Effector memory CD4-positive, alpha-beta T cell (primary cell): ENCODE results near the gene ZNF529.

Source experiments
- DNase-seq, 3 donors: peaks; one replicate each; pipeline ENCODE4 v3.0.0-alpha.2; 2020
- H3K27ac ChIP-seq: 2 replicates; pipeline ENCODE4 v1.7.0; 2013; ENCODE audit warnings: mild to moderate bottlenecking, low read length, moderate library complexity; ENCODE audit not compliant: insufficient read depth, poor library complexity, severe bottlenecking
- H3K27me3 ChIP-seq: replicated peaks from 2 replicates; pipeline ENCODE4 v1.7.0; 2013; ENCODE audit warnings: mild to moderate bottlenecking, low read length; ENCODE audit not compliant: insufficient read depth, control insufficient read depth, poor library complexity, severe bottlenecking
- H3K36me3 ChIP-seq: 2 replicates; pipeline ENCODE4 v1.7.0; 2013; ENCODE audit warnings: mild to moderate bottlenecking, low read length, moderate library complexity; ENCODE audit not compliant: control insufficient read depth, insufficient read depth
- H3K4me1 ChIP-seq: 2 replicates; pipeline ENCODE4 v1.7.0; 2013; ENCODE audit warnings: low read length, mild to moderate bottlenecking; ENCODE audit not compliant: control insufficient read depth, insufficient read depth, poor library complexity, severe bottlenecking
- H3K4me3 ChIP-seq: 2 replicates; pipeline ENCODE4 v1.7.0; 2013; ENCODE audit warnings: low read length, low read depth, mild to moderate bottlenecking; ENCODE audit not compliant: insufficient read depth, poor library complexity, severe bottlenecking
- H3K9me3 ChIP-seq: 2 replicates; pipeline ENCODE4 v1.7.0; 2013; ENCODE audit warnings: mild to moderate bottlenecking, low read length, moderate library complexity; ENCODE audit not compliant: control insufficient read depth

ZNF529 gene

DNA sequence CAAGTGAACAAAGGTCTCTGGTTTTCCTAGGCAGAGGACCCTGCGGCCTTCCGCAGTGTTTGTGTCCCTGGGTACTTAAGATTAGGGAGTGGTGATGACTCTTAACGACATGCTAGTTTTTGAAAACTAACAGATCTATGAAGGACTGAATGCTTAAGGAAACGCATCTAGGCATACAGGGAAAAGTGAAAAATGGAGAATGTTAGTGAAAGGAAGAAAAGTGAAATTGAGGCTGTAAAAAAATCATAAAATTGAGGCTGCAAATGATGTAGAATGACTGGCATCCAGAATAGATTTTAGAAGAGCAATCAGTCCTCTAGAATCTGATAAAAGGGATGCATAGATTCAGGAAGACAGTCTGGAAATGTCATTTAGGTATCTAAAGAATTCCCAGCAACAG, 48.5 kb downstream of the ZNF529 start:
- peaks cover 36% of the 10 kb centered on the region for H3K9me3 ChIP-seq
- H3K4me1 ChIP-seq: peaks cover 7% of the 10 kb centered on the region
- no peaks in the 10 kb centered on the region for H3K27me3 ChIP-seq
- H3K4me3 ChIP-seq: no peak overlapping the region
- DNase-seq: no peak
- peaks cover 21% of the 10 kb centered on the region for H3K36me3 ChIP-seq
- H3K27ac ChIP-seq: no peak overlapping the region

GRCh38 chr19:36514012-36514612, 59.0 kb downstream of the ZNF529 start:
- Histone ChIP-seq H3K27ac (no peak overlapping the region), H3K4me1 (no peaks in the 10 kb centered on the region), H3K27me3 (no peaks in the 10 kb centered on the region), H3K9me3 (peaks cover 65% of the 10 kb centered on the region), H3K36me3 (peaks cover 47% of the 10 kb centered on the region), H3K4me3 (no peak overlapping the region)
- no peak for DNase-seq

- peaks cover 25% of the 10 kb centered on the region for H3K9me3 ChIP-seq
Measured at GRCh38 chr19:36508325-36508724, 64.8 kb downstream of the ZNF529 start.

DNA sequence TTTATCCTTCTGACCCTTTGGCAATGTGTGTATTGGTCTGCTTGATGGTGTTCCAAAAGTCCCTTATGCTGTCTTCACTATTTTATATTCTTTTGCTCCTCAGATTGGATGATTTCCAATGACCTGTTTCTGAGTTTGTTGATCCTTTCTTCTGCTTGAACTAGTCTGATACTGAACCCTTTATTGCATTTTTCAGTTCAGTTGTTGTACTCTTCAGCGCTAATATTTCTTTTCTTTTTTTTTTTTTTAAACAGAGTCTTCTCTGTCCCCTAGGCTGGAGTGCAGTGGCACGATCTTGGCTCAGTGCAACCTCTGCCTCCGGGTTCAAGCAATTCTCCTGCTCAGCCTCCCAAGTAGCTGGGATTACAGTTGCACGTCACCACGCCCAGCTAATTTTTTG, 71.1 kb downstream of the ZNF529 start:
- Histone ChIP-seq H3K9me3 (peaks cover 5% of the 10 kb centered on the region), H3K36me3 (no peaks in the 10 kb centered on the region), H3K4me1 (no peaks in the 10 kb centered on the region), H3K27me3 (no peaks in the 10 kb centered on the region), H3K27ac (no peak overlapping the region), H3K4me3 (no peak overlapping the region)
- no peak for DNase-seq

More at GRCh38 chr19:36508325-36508724, 64.8 kb downstream of the ZNF529 start:
- no peak for DNase-seq
- no peaks in the 10 kb centered on the region for H3K36me3 ChIP-seq
- no peak overlapping the region for H3K4me3 ChIP-seq
- H3K27me3 ChIP-seq: no peaks in the 10 kb centered on the region
- H3K4me1 ChIP-seq: no peaks in the 10 kb centered on the region
- no peak overlapping the region for H3K27ac ChIP-seq

GRCh38 chr19:36497001-36497400, 76.1 kb downstream of the ZNF529 start:
- DNase-seq: no peak

More at GRCh38 chr19:36497001-36497400, 76.1 kb downstream of the ZNF529 start:
- Histone ChIP-seq H3K4me1 (no peaks in the 10 kb centered on the region), H3K36me3 (no peaks in the 10 kb centered on the region), H3K27ac (no peak overlapping the region), H3K4me3 (no peak overlapping the region), H3K9me3 (no peaks in the 10 kb centered on the region), H3K27me3 (no peaks in the 10 kb centered on the region)
